Measurements from ENCODE around the gene AIFM2. TPM values are rescaled to one million over a fixed set of nuclear protein-coding genes. Genes with fewer than 3 reads are reported as not detected.

AIFM2 gene
- total and polyA plus RNA-seq, 2 of the 13 experiments (the other 11 are each of a cell fraction or from before 2014, with no cell fraction given): 20.3 to 29.5 TPM

DNA sequence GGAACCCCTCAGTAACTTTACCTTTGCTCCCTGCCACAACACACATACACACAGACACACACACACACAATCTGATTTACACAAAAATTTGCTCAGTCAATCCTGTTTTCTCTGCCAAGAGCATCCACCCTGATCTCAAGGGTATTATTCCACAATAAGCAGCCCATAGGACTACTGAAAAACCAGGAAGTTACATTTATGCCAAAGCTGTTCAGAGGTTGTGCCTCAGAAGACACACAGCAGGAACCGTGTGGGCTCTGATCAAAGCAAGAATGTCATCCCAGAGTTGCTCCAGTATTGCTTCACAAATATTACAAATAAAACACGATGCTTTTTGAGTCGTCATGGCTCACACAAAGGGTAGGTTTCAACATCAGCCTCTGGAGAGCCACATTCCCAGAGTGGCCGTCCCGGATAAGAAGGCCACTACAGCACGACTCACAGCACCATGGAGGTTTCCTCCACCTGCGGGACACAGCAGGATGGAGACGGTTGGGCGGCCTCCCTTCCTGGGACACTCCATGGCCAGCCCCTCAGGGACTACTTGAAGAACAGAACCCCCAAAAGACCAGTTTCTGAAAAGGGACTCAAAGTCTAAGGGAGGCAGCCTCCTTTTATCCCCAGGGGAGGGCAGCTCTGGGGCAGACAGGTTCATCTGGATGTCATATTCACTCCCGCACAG lies 1.6 kb downstream of the AIFM2 start (continued):
- TF ChIP-seq, protein P1, sequence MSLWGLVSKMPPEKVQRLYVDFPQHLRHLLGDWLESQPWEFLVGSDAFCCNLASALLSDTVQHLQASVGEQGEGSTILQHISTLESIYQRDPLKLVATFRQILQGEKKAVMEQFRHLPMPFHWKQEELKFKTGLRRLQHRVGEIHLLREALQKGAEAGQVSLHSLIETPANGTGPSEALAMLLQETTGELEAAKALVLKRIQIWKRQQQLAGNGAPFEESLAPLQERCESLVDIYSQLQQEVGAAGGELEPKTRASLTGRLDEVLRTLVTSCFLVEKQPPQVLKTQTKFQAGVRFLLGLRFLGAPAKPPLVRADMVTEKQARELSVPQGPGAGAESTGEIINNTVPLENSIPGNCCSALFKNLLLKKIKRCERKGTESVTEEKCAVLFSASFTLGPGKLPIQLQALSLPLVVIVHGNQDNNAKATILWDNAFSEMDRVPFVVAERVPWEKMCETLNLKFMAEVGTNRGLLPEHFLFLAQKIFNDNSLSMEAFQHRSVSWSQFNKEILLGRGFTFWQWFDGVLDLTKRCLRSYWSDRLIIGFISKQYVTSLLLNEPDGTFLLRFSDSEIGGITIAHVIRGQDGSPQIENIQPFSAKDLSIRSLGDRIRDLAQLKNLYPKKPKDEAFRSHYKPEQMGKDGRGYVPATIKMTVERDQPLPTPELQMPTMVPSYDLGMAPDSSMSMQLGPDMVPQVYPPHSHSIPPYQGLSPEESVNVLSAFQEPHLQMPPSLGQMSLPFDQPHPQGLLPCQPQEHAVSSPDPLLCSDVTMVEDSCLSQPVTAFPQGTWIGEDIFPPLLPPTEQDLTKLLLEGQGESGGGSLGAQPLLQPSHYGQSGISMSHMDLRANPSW (CRISPR knock-in tag; IDR thresholded peaks at IDR 0.05; ENCODE audit: borderline replicate concordance): no peak
- no peak for TF ChIP-seq ARNTL (CRISPR knock-in tag; IDR thresholded peaks at IDR 0.05)
- no peak for TF ChIP-seq SRSF1 (optimal IDR thresholded peaks at IDR 0.05; ENCODE audit: low read depth, low read length)
- TF ChIP-seq, protein P2, sequence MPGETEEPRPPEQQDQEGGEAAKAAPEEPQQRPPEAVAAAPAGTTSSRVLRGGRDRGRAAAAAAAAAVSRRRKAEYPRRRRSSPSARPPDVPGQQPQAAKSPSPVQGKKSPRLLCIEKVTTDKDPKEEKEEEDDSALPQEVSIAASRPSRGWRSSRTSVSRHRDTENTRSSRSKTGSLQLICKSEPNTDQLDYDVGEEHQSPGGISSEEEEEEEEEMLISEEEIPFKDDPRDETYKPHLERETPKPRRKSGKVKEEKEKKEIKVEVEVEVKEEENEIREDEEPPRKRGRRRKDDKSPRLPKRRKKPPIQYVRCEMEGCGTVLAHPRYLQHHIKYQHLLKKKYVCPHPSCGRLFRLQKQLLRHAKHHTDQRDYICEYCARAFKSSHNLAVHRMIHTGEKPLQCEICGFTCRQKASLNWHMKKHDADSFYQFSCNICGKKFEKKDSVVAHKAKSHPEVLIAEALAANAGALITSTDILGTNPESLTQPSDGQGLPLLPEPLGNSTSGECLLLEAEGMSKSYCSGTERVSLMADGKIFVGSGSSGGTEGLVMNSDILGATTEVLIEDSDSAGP (CRISPR knock-in tag; IDR thresholded peaks at IDR 0.05; ENCODE audit: borderline replicate concordance): no peak
- no peak for TF ChIP-seq GTF2F1 (IDR thresholded peaks at IDR 0.05; ENCODE audit: low read length)
- TF ChIP-seq NFE2 (CRISPR knock-in tag; IDR thresholded peaks at IDR 0.05): no peak
- TF ChIP-seq, protein P3, sequence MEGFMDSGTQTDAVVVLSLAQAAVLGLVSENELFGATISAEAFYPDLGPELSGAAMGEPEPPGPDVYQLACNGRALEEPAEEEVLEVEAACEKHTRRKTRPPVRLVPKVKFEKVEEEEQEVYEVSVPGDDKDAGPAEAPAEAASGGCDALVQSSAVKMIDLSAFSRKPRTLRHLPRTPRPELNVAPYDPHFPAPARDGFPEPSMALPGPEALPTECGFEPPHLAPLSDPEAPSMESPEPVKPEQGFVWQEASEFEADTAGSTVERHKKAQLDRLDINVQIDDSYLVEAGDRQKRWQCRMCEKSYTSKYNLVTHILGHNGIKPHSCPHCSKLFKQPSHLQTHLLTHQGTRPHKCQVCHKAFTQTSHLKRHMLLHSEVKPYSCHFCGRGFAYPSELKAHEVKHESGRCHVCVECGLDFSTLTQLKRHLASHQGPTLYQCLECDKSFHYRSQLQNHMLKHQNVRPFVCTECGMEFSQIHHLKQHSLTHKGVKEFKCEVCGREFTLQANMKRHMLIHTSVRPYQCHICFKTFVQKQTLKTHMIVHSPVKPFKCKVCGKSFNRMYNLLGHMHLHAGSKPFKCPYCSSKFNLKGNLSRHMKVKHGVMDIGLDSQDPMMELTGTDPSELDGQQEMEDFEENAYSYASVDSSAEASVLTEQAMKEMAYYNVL (CRISPR knock-in tag; IDR thresholded peaks at IDR 0.05; ENCODE audit: borderline replicate concordance): no peak
- TF ChIP-seq ZNF263 (CRISPR knock-in tag; IDR thresholded peaks at IDR 0.05): 0 out of 2 replicates have a peak, but pooled peaks have one; percentile 32
- TF ChIP-seq ZNF317 (CRISPR knock-in tag; IDR thresholded peaks at IDR 0.05): no peak
- TF ChIP-seq, protein P4, sequence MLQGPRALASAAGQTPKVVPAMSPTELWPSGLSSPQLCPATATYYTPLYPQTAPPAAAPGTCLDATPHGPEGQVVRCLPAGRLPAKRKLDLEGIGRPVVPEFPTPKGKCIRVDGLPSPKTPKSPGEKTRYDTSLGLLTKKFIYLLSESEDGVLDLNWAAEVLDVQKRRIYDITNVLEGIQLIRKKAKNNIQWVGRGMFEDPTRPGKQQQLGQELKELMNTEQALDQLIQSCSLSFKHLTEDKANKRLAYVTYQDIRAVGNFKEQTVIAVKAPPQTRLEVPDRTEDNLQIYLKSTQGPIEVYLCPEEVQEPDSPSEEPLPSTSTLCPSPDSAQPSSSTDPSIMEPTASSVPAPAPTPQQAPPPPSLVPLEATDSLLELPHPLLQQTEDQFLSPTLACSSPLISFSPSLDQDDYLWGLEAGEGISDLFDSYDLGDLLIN (CRISPR knock-in tag; IDR thresholded peaks at IDR 0.05; ENCODE audit: borderline replicate concordance): no peak
- TF ChIP-seq PRPF4 (IDR thresholded peaks at IDR 0.05; ENCODE audit: low read depth, low read length, poor library complexity, severe bottlenecking): no peak
- 0 out of 2 replicates have a peak, but pooled peaks have one; percentile 8 for TF ChIP-seq FOXK1 (CRISPR knock-in tag; IDR thresholded peaks at IDR 0.05; ENCODE audit: borderline replicate concordance, low read depth)
- no peak for TF ChIP-seq HHEX (CRISPR knock-in tag; IDR thresholded peaks at IDR 0.05)
- no peak for TF ChIP-seq ZNF572 (CRISPR knock-in tag; IDR thresholded peaks at IDR 0.05)
- TF ChIP-seq SMARCE1 (IDR thresholded peaks at IDR 0.05; ENCODE audit: borderline replicate concordance): no peak
- TF ChIP-seq ZKSCAN1 (IDR thresholded peaks at IDR 0.05; ENCODE audit: low read length): no peak
- TF ChIP-seq HOXA9 (CRISPR knock-in tag; IDR thresholded peaks at IDR 0.05; ENCODE audit: borderline replicate concordance): no peak
- TF ChIP-seq, protein P5, sequence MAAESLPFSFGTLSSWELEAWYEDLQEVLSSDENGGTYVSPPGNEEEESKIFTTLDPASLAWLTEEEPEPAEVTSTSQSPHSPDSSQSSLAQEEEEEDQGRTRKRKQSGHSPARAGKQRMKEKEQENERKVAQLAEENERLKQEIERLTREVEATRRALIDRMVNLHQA (CRISPR knock-in tag; IDR thresholded peaks at IDR 0.05): no peak; the same call in 1 of the 2 replicates
- no peak for TF ChIP-seq PAF1 (CRISPR knock-in tag; IDR thresholded peaks at IDR 0.05)
- TF ChIP-seq ZNF878 (CRISPR knock-in tag; IDR thresholded peaks at IDR 0.05): no peak
- TF ChIP-seq EHMT2 (IDR thresholded peaks at IDR 0.05; ENCODE audit: borderline replicate concordance, low read depth, low read length): no peak

Data from HepG2 (cell line).